Stimulated activated CD4-positive, alpha-beta T cell treated with anti-CD3 and anti-CD28 coated beads, Interleukin-4, amount 100 ng/mL, for 1 hour (primary cell): ENCODE measurements around the gene PRPF39.

Source experiments
- DNase-seq: peaks from one replicate; pipeline ENCODE4 v3.0.0-alpha.2; 2020

The PRPF39 gene

GRCh38 chr14:45083617-45083975, 320 bp upstream of the PRPF39 start:
- DNase-seq: no peak

DNA sequence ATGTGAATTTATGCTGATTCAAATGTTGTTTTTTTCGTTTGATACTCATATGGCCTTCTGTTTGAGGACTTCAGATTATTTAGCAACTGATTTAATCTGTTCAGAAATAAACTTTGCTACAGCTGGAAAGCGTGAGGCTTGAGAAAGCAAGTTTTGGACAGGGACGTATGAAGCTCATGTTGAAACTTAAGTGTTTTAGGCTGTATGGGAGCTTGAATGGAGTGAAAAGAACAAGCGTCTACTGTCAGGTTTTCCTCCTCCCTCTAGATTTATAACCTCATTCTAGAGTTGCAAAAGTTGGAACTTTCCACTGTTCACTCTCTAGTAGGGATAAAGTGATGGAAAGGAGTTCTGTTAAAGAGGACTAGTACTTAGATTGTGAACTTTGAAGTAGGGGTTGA, 1.0 kb downstream of the PRPF39 start:
- DNase-seq: no peak

GRCh38 chr14:45089813-45090212, 5.9 kb downstream of the PRPF39 start:
- no peak for DNase-seq

- DNase-seq: no peak
Measured at GRCh38 chr14:45091710-45092109, 7.8 kb downstream of the PRPF39 start.

DNA sequence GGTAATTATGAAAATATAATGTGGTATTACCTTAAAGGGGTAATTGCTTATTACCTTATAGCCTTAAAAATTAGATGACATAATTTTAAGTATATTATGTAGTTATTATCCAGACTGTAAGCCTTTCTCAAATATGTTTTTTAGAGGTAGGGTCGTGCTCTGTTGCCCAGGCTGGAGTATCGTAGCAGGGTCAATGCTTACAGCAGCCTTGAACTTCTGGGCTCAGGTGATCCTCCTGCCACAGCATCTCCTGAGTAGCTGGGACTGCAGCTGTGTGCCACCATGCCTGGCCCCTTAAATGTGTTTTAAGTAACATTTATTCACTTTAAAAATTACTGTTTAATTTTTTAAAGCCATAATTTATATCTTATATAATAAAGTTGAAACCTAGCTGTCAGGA, 10.4 kb downstream of the PRPF39 start:
- DNase-seq: no peak

GRCh38 chr14:45095143-45095542, 11.2 kb downstream of the PRPF39 start:
- no peak for DNase-seq

GRCh38 chr14:45096218-45096617, 12.3 kb downstream of the PRPF39 start:
- DNase-seq: no peak

DNA sequence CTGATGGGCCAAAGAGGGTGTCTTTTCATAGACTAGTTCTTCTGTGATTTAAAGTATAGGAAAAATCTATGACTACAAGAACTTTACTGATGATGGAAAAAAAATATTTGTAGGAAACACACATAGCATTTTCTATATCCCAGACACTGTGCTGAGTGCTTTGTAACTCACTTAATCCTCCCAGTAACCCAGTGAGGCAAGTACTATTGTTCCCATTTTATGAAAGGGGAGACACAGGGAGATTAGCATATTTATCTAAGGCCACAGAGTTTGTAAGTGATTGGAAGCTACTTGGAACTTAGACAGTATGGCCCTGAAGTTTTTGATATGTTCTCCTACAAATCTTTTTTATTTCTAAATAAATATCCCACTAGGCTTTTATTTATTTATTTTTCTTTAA, 19.9 kb downstream of the PRPF39 start:
- no peak for DNase-seq

DNA sequence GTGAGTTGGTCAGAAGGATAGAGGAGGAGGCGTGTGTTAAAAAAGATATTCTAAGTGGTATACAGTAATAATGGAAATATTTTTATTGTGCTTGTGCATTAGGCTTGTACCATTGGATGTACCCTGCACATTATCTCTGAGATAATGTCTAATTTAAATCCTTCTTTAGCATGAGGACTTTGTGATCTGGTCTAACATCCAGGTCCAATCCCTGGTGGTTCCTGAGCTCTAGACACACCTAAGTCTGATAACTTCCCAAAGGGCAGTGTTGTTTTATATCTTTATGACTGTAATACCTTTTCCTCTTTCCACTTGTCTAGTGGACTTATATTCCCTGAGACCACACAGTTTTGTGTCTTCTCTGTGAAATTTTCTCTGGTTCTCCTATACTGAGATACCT, 20.6 kb downstream of the PRPF39 start:
- no peak for DNase-seq

- DNase-seq: no peak
Measured at GRCh38 chr14:45112896-45113781, 29.2 kb downstream of the PRPF39 start.

DNA sequence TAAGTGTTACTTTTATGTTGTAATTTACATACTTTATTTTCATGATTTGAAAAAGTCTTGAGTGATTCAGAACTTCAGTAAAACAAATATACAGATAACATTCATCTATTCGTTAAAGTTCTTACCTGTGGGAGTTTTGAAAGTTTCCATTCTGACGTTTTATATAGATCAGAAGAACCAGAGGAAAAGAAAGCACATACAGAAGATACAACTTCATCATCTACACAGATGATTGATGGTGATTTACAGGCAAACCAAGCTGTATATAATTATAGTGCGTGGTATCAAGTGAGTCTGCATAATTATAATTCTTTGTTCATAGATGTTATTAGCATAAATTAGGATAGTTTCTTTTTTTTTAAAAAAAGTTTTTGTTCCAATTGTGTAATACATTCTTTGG, 30.4 kb downstream of the PRPF39 start:
- no peak for DNase-seq

DNA sequence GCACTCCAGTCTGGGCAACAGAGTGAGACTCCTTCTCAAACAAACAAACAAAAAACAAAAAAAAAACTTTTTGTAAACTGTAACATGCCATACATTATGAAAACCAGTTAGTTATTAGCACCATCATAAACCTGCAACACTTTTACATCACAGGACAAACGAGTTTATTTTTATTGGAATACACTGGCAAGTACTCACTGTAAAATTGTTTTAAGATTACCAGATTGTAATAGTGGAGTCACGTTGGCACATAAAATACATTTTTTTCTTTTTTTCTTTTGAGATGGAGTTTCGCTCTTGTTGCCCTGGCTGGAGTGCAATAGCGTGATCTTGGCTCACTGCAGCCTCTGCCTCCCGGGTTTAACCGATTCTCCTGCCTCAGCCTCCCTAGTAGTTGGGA, 34.7 kb downstream of the PRPF39 start:
- DNase-seq: no peak

DNA sequence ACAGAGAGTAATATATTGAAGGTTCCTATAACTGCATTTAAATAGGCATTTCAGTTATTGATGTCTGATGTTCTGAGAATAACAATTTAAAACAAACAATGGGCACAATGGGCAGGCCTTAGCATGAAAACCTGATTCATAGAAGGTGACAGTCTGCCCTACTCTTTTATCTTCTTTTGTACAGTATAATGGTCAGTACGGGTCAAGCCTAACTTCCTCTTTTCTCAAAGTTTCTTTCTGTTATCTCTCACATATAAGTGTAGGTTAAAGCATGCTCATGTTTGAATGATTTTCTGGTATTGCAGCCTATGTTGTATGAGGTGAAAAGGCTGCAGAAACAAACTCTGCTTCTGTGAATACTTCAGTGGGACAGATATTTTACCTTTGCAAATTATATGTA, 36.2 kb downstream of the PRPF39 start:
- DNase-seq: no peak

GRCh38 chr14:45123271-45123670, 39.4 kb downstream of the PRPF39 start:
- DNase-seq: no peak

GRCh38 chr14:45125754-45126153, 41.8 kb downstream of the PRPF39 start:
- no peak for DNase-seq

DNA sequence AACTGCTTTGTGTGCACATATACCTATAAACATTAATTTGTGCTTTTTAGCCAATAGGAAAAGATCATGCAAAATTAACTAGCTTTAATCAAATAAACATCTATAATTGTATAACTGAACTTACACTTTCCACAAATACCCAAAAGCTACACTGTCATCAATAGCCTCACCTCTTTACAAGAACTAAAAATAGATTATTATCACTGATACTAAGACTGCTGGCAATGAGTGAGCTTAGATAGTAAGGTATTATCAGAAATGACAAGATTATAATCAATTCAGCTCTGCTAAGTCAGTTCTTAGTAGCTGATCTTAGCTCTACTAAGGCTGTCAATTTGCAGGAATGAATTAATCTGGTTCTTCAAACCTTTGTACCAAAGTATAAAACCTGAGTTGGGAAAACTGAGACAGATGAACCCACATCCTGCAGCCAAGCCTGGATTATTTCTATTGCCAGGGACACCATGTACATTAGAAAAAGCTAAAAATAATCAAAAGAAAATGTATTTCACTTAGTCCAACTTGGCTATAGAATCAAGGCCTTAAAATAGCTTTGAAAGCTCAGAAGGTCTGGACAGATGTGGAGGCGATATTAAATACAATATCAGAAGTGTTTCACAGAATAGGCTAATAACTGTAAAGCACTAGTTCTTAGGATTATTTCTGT, 45.2 kb downstream of the PRPF39 start:
- DNase-seq: no peak

GRCh38 chr14:45133683-45134050, 49.8 kb downstream of the PRPF39 start:
- no peak for DNase-seq

GRCh38 chr14:45134051-45134958, 50.4 kb downstream of the PRPF39 start, which contains the start of gene FKBP3:
Gene FKBP3 (minus strand): TSS chr14:45134481. CDS start chr14:45134456, 25 bp downstream.
- DNase-seq: peak; percentile 93

GRCh38 chr14:45135156-45135555, 51.2 kb downstream of the PRPF39 start:
- DNase-seq: no peak

GRCh38 chr14:45135659-45136395, 51.9 kb downstream of the PRPF39 start, which contains the start of gene FANCM:
Gene FANCM (plus strand): TSS chr14:45135930. CDS start chr14:45136032, 102 bp downstream.
- DNase-seq: peak; percentile 71

GRCh38 chr14:45136399-45136798, 52.5 kb downstream of the PRPF39 start:
- no peak for DNase-seq

DNA sequence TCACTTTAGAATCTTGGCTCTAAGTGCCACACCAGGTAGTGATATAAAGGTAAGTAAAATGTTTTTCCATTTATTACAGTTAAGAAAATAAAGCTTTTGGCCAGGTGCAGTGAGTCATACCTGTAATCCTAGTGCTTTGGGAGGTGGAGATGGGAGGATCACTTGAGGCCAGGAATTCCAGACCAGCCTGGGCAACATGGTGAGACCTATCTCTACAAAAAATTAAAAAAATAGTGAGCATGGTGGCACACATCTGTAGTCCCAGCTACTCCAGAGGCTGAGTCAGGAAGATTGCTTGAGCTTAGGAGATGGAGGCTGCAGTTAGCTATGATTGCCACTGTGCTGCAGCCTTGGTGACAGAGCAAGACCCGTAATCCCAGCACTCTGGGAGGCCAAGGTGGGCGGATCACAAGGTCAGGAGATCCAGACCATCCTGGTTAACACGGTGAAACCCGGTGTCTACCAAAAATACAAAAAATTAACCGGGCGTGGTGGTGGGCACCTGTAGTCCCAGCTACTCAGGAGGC, 56.8 kb downstream of the PRPF39 start:
- DNase-seq: no peak
